SK-N-DZ (cell line): ENCODE data around the gene PCAT7. TPM values are rescaled to one million over a fixed set of nuclear protein-coding genes. Genes with fewer than 3 reads are reported as not detected.
"Not testable (repeated sequence)": the region's sequence is repeated elsewhere in the genome, so short reads cannot be mapped to it uniquely, and the experiment has no call there.

Source experiments
- DNase-seq: peaks from one replicate; pipeline ENCODE4 v3.0.0-alpha.2; 2015; ENCODE audit warnings: low spot score
- polyA plus RNA-seq, 2 experiments: library from polyadenylated mRNA; depleted of rRNA; stranded (reverse); fragments of >200 nt; gene quantifications; 2 replicates each; pipeline ENCODE4 v1.2.3, GENCODE V29; 2014

PCAT7 gene
- 0.16 and 1.2 TPM in 2 replicates for polyA plus RNA-seq (2014; cell fraction: cytosol; rRNA removed)
- polyA plus RNA-seq (2014; cell fraction: nucleus; rRNA removed), result 0.28 TPM in 1 of 2 replicates, not detected in the other

DNA sequence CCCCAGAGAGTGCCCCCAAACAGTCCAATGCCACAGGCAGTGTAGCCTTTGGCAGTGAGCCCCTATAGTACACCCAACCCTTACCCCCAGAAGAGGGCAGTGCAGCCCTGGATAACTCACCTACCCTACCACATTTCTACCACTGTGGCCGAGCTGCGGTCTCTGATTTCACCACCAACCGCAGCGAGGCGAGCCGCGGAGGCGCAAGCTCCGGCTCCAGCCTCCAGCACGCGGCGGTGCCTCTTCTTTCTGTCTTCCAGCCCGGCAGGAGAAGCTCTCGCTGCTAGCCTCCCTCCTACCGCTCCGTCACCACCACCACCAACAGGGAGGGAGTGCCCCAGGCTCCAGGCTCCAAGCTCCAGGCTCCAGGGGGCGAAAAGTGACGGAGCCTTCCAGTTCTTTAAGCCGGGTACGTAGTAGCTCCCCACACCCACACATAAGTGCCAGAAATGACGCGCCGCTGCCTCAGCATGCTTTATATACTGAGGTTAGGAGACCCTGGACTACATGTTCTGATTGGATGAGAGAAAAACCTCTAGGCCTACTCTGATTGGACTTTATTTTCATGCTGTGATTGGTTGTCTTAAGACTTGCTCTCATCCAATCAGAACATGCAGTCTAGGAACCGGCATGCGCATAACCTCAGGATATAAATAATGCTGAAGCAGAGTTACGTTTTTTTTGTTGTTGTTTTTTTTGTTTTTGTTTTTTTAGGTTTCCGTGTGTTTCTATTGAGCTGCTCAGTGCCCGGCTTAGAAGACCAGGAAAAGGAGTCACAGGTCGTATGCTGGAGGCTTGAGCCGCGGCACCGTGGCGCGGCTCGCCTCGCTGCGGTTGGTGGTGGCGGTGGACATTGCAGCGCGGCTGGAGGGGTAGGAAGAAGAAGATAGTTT is at the start of gene PCAT7:
PCAT7 (plus strand) TSS at position 645 of the 893 bp plus-strand sequence.
- DNase-seq, result peak; percentile 49

- DNase-seq, result not testable (repeated sequence)
Observed at GRCh38 chr9:94506370-94506769, 48.5 kb upstream of the PCAT7 start.

DNA sequence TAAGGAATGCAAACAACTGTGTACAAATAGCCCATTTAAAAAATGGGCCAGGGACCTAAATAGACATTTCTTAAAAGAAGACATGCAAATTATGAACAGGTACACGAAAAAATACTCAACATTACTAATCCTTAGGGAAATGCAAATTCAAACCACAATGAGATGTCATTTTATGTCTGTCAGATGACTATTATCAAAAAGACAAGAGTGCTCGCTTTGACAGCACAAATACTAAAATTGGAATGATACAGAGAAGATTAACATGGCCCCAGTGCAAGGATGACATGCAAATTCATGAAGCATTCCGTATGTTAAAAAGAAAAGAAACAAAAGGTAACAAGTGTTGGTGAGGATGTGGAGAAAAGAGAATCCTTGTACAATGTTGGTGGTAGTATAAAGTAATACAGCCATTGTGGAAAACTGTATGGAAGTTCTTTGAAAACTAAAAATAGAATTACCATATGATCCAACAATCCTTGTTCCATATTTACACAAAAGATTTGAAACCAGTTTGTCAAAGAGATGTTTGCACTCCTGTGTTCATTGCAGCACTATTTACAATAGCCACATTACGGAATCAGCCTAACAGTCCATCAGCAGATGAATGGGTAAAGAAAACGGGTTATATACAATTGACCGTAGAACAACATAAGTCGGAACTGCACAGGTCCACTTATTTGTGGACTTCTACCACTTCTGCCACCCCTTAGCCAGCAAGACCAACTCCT is 47.2 kb upstream of the PCAT7 start:
- no peak for DNase-seq

DNA sequence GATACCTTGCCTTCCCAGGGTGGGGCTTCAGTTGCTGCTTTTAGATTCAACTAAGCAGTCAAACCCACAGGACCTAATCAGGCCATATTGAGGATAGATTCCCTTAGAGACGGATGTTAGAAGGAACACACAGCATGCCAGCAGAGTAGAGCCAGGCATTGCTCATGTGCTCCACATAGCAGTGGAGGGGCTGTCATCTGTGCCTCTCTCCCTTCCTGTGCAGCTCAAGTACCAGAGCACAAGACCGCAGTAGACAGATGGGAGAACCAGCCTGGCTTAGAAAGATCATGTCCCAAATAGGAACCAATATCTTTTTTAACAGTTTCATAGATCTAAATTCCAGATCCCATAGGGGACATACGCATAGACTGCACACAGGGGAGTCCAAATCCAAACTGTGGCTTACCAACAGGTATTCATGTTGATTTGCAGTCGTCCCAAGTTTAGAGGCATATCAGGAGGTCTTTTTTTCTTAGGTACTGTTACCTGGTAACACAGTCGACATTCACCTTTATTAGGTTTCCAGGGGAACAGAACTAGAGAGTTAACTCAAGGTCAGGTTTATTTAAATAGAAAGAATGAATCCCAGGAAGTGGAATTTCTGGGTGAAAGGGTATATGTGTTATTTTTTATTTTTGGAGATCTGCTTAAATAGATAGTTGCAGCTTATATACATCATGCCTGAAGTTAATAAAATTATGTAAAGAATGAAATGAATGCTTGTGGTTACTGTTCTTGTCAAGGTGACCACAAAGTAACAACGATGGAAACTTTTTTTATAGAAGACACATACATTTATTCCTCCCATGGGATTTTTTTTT is 43.5 kb upstream of the PCAT7 start:
- peak; percentile 33 for DNase-seq

GRCh38 chr9:94511955-94512265 is 43.0 kb upstream of the PCAT7 start:
- peak; percentile 87 for DNase-seq

DNA sequence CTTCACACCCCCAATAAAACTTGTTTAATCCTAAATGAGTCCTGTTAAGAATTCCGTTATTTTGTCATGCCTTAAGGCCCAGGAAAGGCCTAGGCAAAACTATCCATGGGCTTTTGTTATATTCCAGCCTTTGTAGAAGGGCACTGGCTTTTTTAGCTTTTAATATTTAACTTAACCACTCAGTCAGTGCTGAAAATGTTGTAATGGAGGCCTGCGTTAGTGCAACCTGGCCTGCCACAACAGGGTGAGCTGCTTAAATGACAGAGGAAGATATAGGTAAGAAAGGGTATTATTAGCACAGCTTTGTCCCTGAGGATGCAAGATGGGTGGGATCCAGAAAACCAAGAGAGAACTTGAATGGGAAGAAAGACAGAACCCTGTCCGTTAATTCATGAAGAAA is 40.2 kb upstream of the PCAT7 start:
- DNase-seq, result no peak

- no peak for DNase-seq
Observed at GRCh38 chr9:94517254-94517653, 37.6 kb upstream of the PCAT7 start.

- DNase-seq, result no peak
Observed at GRCh38 chr9:94525396-94526035, 29.4 kb upstream of the PCAT7 start.

DNA sequence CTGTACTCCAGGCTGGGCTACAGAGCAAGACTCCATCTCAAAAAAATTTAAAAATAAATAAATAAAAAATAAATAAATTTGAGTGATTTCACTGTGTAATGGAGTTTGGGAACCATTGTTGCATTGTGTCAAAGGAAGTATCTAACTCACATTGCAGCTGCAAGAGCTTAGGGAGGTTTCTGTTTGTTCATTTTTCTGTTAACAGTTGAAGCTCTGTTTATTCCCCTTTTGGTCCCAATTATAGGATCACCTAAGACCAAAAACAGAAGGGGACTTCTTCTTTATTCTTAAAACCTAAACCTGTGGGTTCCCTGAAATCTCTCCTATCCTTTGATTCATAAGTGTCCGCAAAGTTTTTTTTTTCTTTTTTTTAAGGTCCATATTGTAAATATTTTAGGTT is 28.6 kb upstream of the PCAT7 start:
- no peak for DNase-seq

DNA sequence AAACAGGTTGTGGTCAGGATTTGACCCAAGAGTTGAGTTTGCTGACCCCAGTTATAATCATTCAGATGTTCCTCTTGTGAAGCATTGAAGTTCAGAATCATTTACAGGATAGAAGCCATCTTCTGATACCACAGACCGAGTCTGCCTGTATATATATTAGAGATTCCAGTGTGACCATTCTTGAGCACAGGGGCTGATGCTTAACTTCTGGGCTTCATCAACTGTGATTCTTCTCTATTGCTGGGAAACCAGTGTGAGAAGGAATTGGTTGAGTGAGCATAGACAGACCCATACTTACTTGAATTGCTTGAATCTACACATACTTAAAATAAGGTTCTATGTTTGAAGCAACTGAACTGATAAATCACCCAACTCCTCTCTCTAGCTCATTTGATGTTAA is 27.9 kb upstream of the PCAT7 start:
- DNase-seq, result no peak

- no peak for DNase-seq
Observed at GRCh38 chr9:94528886-94529285, 26.0 kb upstream of the PCAT7 start.

DNA sequence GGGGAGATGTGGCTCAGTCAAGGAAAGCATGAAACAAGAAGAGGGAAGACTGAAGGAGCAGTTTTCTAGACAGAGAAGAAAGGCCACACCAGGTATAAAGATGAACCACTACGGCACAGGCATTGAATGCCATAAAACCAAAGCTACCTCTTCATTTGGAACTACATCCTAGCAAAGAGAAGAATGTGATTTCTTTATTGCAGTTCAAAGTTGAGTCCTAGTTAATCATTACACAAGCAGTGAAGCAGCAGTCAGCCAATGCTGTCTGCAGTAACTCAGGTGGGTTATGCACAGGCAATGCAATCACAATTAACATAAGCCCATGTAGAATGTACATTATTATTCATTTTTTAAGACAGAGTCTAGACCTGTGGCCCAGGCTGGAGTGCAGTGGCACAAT is 21.7 kb upstream of the PCAT7 start:
- no peak for DNase-seq

DNA sequence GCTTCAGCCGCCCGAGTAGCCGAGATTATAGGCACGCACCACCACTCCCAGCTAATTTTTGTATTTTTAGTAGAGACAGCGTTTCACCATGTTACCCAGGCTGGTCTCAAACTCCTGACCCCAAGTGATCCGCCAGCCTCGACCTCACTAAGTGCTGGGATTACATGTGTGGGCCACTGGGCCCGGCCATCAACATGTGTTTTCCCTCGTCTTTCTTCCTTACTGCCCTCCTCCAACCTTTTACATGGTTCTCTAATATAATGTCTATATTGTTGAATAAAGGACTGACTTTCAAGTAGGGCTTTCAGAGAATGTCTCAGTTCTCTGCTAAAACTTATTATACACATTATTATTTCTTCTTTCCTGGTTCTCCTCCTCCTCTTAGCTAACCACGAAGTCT is 21.3 kb upstream of the PCAT7 start:
- no peak for DNase-seq

DNA sequence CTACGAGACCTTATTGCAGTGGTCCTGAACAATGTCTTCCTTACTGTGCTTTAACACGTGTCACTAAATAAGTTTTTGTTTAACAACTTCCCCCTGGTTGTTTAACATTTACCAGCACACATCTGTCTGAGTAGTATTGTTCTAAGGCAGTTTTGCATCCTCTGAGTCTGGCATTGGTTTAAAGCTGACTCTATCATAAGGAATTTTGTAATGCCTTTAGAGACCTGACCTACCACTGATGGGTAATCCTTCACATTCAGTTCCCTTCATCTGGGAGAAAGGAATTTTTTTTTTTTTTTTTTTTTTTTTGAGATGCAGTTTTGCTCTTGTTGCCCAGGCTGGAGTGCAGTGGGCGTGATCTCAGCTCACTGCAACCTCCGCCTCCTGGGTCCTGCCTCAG is 20.0 kb upstream of the PCAT7 start:
- no peak for DNase-seq

GRCh38 chr9:94538908-94539307 is 16.0 kb upstream of the PCAT7 start:
- no peak for DNase-seq

- DNase-seq, result not testable (repeated sequence)
Observed at GRCh38 chr9:94544335-94544734, 10.5 kb upstream of the PCAT7 start.

DNA sequence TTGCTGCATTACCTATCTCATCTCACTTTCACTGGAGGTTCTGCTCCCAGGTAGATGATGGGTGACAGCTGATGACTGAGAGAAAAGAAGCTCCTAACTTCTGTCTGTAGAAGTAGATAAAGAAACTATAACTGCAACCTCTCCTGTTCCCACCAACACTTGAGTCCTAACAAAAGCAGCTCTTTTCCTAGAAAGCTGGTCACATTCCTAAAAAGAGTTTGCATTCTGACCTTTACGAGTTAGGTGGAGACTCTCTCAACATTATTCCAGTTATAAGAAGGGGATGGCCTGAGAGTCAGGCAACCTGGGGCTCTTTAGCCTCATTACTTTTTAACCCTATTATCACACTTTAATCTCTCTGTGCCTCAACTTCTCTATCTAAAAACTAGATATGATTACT is 8.9 kb upstream of the PCAT7 start:
- no peak for DNase-seq

DNA sequence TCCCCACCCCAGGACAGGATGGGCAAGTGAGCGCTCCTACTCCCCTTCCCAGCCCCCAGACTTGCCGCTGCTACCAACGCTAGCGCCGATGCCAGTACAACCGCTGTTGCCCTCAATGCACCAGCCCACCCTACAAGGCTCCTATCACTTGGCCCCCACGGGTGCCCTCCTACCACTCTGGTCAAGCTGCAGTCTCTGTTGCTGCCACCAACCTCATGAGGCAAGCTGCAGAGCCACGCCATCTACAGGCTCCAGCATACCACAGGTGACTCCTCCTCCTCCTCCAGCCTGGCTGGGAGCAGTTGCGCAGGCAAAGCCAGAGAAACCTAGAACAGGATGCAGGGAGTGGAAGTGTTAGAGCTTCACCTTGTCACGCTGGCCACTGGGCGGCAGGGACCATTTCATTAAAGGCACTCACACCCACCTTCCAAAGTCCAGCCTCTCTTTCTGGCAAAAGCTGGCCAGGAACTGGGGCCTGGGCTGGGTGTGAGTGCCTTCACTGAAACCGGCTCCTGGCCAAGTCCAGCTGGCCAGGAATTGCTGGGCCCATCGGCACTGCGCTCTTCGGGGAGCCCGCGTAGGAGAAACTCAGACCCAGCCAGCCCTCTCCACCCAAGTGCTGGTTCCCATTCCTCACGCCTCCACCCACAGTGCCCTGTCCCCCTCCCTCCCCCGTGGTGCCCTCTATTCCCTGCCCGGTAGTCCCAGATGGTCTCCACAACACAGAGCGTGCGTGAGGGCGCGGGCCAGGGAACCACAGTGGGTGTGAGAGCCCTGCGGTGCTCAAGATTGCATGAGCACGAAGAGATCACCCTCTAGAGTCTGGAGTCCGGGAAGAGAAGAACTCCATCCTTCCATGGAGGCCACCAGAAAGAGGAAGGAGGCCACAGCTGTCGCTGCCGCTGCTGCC is 1.6 kb upstream of the PCAT7 start:
- no peak for DNase-seq

- DNase-seq, result no peak
Observed at GRCh38 chr9:94554078-94554438, 825 bp upstream of the PCAT7 start.

DNA sequence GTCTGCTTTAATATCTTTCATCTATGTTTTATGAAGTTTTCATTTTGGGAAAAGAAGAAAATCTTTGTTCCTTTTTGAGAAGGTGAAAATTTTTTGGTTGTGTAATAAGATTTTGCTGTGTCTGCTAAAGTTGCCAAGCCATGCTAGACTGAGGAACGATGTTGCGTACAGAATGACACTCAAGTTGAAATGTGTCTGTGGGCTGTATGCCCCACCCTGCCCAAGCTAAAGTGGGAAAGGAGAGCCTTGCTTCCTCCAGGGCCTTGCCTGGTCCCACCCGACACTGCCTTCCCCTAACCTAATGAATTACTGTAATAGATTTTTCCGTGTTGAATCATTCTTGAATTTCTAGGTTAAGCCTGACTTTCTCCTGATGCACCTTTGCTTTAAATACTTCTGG is 2.5 kb downstream of the PCAT7 start:
- DNase-seq, result no peak

DNA sequence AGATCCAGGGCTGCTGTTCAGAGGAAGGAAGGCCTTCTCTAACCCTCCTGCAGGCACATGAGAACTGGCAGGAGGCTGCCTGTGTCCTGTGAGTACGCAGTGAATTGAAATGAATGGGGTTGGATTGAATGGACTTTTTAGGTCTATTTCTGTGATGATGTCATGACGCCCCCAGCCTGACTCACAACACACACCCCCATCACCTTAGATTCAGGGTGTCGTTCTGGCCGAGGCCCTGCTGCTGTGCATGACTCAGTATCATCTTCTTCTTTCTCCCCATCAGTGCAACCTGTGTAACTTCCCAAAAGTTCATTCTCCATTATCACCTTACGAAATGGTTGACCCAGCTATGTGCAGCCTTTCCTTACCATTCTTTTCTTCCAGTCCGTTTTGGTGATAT is 5.4 kb downstream of the PCAT7 start:
- no peak for DNase-seq
